GM21447 (cell line): ENCODE results near the gene HENMT1.
"Not testable (repeated sequence)": the region's sequence is repeated elsewhere in the genome, so short reads cannot be mapped to it uniquely, and the experiment has no call there.

Source experiments
- ATAC-seq: cut with Tn5 transposase; IDR thresholded peaks from one replicate; pipeline ENCODE4 v1.9.1; 2021; ENCODE audit not compliant: unreplicated experiment

HENMT1 gene

DNA sequence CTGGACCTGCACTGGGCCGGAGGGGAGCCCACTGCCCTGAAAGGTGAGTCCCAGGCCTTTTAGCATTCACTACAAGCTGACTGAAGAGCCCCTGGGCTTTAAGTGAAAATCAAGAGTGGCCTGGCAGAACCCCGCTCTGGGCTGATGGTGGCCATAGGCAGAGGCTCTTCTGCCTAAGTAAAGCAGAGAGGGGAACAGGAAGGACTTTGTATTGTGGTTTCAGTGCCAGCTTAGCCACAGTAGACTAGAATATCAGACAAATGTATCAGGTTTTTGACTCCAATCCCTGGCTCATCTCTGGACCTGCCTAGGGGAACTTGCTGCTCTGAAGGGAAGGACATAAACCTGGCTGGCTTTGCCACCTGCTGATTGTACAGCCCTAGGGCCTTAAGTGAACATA is 10.2 kb upstream of the HENMT1 start:
- ATAC-seq = no peak

DNA sequence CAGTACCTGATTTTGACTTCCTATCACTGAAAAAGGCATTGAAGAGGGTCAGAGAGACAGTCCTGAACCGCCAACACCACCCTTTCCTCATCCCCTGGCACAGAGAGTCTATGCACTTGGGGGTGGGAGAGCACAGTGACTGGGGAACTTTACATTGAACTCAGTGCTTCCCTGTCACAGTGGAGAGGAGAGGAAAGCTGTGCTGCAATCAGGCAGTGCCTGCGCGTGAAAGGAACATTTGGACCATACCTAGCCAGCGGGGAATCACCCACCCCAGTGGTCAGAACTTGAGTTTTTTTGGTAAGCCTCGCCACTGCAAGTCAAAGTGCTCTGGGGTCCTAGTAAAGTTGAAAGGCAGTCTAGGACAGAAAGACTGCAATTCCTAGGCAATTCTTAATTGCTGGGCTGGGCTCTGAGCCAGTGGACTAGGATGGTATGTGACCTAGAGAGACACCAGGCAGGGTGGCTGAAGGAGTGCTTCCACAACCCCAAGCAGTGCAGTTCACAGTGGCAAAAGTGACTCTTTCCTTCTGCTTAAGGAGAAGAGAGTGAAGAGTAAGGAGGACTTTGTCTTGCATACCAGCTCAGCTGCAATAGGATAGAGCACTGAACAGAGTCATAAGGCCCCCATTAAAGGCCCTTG is 9.4 kb upstream of the HENMT1 start:
- no peak for ATAC-seq

DNA sequence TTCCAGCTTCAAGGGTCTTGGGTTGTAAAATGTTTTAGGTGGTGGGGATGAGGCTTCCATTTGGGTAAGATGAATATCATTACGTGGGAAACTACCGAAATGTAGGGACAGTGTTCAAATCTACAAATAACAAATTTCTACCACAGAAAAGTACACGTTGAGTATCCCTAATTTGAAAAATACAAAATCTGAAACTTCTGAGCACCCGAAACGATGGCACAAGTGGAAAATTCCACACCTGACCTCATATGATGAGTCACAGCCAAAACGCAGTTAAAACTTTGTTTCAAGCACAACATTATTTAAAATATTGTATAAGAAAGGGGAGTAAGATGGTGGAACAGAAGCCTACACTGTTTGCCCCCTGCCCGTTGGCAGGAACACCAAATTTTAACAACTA is 8.8 kb upstream of the HENMT1 start:
- no peak for ATAC-seq

DNA sequence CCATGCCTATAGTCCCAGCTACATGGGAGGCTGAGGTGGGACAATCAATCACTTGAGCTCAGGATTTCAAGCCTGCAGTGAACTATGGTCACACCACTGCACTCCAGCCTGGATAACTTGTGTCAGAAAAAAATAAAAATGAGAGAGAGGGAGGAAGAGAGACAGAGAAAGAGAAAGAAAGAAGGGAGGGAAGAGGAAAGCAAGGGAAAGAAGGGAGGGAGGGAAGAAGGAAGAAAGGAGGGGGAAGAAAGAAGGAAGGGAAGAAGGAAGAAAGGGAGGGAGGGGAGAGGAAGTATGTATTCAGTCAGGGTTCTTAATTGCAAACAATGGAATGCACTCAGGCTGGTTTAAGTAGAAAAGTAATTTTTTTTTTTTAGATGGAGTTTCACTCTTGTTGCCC is 7.9 kb upstream of the HENMT1 start:
- ATAC-seq = no peak

DNA sequence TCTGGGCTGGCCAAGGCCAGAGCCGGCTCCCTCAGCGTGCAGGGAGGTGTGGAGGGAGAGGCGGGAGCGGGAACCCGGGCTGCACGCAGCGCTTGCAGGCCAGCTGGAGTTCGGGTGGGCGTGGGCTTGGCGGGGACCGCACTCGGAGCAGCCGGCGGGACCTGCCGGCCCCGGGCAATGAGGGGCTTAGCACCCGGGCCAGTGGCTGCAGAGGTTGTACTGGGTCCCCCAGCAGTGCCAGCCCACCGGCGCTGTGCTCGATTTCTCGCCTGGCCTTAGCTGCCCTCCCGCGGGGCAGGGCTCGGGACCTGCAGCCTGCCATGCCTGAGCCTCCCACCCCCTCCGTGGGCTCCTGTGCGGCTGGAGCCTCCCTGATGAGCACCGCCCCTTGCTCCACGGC is 6.5 kb upstream of the HENMT1 start:
- ATAC-seq = not testable (repeated sequence)

DNA sequence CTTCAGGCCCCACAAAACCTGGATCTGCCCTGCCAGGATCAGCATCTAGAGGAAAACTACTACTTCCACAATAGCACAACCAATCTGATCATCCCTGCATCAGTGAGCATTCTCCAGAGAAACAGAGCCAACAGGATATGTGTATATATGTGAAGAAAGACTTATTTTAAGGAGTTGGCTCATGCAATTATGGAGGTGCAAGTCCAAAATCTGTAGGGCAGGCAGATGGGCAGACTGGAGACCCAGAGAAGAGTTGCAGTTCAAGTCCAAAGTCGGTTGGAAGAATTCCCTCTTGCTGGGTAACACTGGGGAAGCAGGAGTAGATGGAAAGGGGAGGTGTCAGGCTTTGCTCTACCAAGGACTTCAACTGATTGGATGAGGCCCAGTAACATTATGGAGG is 4.9 kb upstream of the HENMT1 start:
- no peak for ATAC-seq

DNA sequence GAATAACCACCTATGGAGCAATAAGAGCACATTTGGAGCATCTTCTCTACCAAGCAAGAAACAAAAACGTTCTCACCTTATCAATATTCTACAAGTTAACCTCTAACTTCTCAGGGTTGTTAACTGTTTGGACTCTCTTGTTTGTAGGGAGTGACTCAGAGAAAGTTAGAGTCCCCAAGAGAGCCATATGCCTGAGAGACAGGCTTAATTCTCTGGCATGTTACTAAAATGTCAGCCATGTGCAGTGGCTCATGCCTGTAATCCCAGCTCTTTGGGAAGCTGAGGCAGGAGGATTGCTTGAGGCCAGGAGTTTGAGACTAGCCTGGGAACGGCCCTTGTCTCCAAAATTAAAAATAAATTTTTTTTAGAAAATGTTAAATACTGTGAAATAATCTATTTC is 4.2 kb upstream of the HENMT1 start:
- no peak for ATAC-seq

DNA sequence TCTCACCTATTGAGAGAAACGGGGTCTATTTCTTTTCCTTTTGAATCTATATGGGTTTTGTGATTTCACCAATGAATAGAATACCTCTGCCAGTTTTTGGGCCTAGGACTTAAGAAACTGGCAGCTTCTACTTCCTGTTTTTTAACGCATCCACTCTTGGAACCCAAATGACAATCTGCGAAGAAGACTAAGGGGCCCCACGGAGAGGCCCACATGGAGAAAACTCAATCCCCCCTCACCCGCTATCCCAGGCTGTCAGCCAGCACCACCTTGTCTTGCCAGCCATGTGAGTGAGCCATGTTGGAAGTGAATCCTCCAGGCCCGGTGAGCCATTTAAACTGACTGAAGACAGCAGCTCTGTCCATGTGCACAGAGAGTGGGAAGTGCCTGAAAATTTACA is 3.6 kb upstream of the HENMT1 start:
- no peak for ATAC-seq

DNA sequence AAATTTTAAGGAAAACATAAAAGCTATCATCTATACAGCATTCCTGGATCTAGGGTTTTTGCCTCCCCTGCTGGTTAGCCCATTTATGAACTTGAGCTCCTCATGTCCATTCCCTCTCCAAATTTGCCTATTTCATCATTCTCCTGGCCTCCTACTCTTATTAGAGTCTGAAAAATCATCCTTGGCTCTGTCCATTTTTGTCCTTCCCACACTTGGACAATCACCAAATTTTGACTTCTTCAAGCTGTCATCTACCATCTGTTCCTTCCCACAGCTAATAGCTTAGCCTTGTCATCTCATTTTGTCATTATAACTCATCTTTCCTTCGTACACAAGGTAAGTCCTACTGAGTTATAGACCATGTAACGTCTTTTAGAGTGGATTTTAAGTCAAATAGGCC is 2.2 kb upstream of the HENMT1 start:
- ATAC-seq = no peak

DNA sequence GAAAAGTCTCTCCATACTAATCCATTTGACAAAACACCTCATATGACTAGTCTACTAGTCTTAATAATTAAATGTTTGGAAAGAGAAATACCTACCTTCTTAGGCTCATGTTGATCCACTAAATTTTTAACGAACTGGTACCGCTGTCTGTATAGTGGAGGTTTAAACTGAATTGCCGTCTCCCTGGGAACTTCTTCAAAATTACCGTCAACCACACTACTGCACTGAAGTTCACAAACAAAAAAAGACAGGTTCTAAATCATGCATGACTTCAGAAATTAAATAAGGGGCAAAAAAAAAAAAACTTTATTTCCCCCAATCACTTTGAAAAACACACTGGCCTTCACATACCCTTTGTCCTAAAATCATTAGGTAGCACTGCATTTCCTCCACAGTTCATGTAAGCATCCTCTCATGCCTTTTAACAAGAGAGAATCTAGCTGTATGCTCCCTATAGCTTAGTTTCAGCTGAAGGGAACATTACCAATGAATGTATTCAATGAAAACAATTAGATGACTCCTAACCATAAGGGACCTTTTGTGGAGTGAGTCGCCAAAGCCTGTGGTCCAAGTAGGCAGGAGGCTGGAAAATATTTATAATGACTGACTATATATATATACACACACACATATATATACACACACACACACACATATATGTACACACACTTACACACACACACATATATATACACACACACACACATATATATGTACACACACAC is 3.4 kb downstream of the HENMT1 start:
- no peak for ATAC-seq

DNA sequence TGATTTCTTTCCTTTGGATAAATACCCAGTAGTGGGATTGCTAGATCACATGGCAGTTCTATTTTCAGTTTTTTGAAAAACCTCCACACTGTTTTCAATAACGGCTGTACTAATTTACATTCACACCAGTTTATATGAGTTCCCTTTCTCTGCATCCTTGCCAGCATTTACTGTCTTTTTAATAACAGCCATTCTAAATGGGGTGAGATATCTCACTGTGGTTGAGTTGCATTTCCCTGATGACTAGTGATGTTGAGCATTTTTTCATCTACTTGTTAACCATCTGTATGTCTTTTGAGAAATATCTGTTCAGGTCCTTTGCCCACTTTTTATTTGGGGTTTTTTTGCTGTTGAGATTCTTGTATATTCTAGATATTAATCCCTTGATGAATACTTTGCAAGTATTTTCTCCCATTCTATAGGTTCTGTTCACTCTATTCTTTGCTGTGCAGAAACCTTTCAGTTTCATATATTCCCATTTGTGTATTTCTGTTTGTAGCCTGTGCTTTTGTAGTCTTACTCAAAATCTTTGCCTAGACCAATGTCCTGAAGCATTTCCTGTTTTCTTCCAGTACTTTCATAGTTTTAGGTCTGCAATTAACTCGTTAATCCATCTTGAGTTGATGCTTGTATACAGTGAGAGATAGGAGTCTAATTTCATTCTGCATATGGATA is 7.3 kb downstream of the HENMT1 start:
- no peak for ATAC-seq

DNA sequence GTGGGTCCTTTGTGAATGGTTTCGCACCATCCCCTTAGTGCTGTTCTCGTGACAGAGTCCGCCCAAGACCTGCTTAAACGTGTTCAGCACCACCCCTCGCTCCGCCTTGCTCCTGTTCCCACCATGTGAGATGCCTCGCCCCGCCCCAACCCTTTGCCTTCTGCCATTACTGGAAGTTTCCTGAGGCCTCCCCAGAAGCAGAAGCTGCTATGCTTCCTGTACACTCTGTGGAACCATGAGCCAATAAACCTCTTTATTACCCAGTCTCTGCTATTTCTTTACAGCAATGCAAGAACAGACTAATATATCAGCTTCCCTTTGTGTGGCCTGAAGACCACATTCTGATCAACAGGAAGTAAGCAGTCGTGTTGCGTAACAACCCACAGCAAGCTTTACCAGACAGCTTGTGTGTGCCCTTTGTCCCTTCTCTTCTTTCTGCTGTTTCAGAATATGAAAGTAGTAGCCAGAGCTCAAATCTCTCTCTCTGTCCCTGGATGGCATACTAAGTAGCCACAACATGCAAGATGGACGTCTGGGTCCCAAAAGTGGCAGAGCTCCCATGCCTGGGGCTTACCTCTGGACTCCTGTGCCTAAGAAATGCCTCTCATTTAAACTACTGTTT is 14.1 kb downstream of the HENMT1 start:
- ATAC-seq = no peak

DNA sequence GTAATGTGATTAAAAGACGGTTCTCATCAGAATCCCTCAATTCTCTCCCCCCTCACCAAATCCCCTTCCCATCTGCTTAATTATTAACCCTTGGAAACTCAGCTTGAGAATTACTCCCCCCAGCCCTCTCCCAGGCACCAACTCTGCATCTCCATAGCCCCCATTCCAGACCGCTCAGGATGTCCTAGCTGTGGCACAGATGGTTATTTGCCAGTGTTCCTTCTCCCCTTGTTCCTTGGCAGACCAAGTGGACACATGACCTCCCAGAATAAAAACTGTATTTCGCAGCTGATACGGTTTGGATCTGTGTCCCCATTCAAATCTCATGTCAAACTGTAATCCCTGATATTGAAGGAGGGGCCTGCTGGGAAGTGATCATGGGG is 14.6 kb downstream of the HENMT1 start:
- no peak for ATAC-seq

DNA sequence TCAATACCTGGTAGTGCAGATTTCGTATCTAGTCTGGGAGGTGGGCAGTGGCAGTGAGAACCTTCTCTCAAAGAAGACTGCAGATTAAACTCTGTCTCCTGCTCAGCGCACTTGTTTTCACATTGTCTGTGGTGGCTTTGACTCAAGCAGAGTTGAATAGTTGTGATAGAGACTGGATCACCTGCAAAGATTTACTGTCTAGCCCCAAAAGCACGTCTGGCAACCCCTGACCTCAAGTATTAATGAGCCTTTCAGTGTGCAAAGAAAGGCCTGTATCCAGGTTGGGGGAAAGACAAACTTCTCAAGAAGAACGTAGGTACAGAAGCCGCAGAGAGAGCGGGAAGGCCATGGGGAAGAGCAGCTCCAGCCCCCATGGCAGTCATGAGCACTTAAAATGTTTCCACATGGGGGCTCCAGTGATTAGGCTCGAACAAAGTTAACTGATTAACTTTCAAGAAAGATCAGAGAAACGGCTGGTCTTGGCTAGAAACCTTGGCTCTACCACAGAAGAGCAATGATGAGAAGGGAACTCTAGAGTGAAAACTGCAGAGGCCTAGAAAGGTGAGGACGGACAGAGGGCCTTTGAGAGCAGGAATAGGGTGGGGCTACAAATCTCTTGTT is 15.2 kb downstream of the HENMT1 start:
- ATAC-seq = no peak

DNA sequence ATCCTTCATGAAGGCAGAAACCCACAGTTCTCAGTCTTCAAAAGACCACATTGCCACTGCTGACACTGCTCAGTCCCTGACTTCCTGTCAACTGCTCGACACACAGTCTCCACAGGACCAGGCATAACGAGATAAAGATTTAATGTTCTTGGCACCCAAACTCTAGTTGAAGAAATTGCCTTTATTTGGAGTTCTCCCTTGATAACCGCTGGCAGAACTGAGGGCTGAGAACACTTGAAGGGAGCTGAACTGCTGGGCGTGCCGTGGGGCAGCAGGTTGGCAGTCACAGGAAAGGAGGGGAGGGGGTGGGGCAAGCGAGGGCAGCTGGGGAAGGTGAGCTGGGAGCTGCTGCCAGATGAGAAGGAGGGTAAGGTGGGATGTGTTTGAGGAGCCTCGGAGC is 15.9 kb downstream of the HENMT1 start:
- no peak for ATAC-seq

DNA sequence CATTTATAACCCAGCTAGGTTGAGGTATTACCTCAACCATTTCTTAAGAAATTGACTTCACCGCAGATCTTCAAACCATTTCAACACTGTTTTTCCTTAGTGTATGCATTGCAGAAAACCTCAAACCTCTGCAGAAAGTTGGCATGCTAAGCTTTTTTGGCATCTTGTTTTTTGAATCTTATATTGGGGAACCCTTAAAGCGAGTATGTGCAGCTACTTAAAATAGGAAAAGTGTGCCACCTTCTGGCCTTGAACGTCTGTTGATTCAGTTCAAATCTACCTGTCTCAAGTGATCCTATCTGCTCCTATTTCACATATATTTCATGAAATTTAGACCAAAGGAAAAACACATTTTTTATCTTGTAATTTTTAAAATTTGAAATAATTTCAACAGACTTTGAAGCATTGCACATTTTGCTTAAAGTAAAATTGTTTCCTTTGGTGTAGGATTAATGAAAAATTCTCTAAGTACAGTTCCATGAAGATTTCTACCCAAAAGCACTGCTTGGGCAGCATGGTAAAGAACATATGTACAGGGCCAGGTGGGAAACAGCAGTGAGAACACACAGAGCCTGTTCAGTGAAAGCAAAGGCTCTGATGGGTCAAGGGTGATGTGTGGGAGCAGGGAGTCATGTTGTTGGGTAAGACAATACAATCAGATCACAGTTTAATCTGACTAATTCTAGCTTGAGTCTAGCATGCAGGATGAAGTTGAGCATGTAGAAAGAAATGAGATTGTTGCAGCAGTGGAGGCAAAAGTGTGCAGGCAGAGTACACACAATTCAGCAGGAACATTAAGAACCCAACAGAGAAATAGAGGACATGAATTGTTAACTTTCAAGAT is 17.2 kb downstream of the HENMT1 start:
- ATAC-seq = no peak

DNA sequence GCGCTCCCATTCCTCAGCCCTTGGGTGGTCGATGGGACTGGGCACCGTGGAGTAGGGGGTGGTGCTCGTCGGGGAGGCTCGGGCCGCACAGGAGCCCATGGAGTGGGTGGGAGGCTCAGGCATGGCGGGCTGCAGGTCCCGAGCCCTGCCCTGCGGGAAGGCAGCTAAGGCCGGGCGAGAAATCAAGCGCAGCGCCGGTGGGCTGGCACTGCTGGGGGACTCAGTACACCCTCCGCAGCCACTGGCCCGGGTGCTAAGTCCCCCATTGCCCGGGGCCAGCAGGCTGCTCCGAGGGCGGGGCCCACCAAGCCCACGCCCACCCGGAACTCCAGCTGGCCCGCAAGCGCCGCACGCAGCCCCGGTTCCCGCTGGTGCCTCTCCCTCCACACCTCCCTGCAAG is 20.0 kb downstream of the HENMT1 start:
- ATAC-seq = not testable (repeated sequence)

DNA sequence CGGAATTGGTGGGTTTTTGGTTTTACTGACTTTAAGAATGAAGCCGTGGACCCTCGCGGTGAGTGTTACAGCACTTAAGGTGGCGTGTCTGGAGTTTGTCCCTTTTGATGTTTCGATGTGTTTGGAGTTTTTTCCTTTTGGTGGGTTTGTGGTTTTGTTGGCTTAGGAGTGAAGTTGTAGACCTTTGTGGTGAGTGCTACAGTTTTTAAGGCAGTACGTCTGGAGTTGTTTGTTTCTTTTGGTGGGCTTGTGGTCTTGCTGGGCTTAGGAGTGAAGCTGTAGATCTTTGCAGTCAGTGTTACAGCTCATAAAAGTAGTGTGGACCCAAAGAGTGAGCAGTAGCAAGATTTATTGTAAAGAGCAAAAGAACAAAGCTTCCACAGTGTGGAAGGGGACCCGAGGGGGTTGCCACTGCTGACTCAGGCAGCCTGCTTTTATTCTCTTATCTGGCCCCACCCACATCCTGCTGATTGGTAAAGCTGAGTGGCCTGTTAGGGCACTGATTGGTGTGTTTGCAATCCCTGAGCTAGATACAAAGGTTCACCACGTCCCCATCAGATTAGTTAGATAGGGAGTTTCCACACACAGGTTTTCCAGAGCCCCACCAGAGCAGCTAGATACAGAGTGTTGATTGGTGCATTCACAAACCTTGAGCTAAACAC is 20.9 kb downstream of the HENMT1 start:
- no peak for ATAC-seq

DNA sequence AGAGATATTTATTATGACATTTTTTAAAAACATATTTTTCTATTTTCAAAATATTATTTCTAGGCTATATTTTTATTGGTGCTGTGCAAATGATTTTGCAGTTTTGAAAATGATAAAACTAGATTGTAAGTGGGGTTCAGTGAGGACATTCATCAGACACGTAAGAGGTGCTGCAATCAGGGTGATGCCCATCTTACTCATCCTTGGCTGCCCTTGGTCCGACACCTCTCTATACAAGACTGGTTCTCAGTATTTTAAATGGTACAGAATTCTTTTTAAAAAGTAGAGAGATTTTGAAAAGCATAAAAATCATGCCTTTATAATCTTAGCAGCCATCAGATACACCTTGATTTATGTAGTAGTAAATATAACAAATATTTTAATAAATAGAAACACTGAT is 24.0 kb downstream of the HENMT1 start:
- no peak for ATAC-seq

DNA sequence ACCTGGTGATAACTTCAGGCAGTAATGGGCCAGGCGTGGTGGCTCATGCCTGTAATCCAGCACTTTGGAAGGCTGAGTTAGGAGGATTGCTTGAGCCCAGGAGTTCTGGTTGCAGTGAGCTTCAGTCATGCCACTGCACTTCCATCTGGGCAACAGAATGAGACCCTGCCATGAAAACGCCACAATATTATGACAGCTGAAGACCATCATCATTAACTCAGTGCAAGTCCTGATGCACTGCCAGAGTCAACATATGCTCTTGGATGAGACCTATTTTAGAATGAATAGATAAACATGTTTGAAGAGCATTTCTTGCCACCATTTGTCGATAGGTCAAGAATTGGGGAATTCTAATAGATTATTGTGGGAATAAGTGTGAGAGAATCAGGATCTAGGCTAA is 26.4 kb downstream of the HENMT1 start:
- ATAC-seq = no peak
